Panc1 (cell line): Measurements from ENCODE around the gene NOXA1. TPM values are rescaled to one million over a fixed set of nuclear protein-coding genes. Genes with fewer than 3 reads are reported as not detected.

Experiments
- ATAC-seq: fragments of 200-7000 bp; cut with Tn5 transposase; 2 replicates; pipeline ENCODE4 v1.9.1; 2020; ENCODE audit warnings: mild to moderate bottlenecking, moderate library complexity
- BruUV-seq: library from RNA; stranded (reverse); fragments of 400-500 nt; replicated peaks from 2 replicates; lab custom pipeline; 2021; lab: Mats Ljungman, UMichigan
- CTCF ChIA-PET: fragments of 300-600 bp; sonication (Branson Sonifier 250); formaldehyde crosslinking; loops from one replicate; lab custom pipeline; 2022; ENCODE audit warnings: antibody characterized with exemption; lab: Charles Lee
- POLR2A ChIA-PET: fragments of 300-600 bp; sonication (Branson Sonifier 250); formaldehyde crosslinking; loops from one replicate; lab custom pipeline; 2022; ENCODE audit warnings: antibody characterized with exemption; lab: Charles Lee
- DNase-seq: peaks from one replicate; pipeline ENCODE4 v3.0.0-alpha.2; 2010; ENCODE audit warnings: low read depth, low spot score
- H3K27ac ChIP-seq: 2 replicates; pipeline ENCODE4 v1.5.1; 2011; ENCODE audit warnings: mild to moderate bottlenecking, low read length, inconsistent platforms
- H3K27me3 ChIP-seq: fragments of 200-500 bp; sonication (Bioruptor generic); 2 replicates; pipeline ENCODE4 v1.6.0; 2014; ENCODE audit warnings: low read length, inconsistent platforms; ENCODE audit not compliant: control insufficient read depth, insufficient read depth
- H3K36me3 ChIP-seq: fragments of 200-500 bp; sonication (Bioruptor generic); 2 replicates; pipeline ENCODE4 v1.5.1; 2014; ENCODE audit warnings: inconsistent platforms, mild to moderate bottlenecking, low read length, moderate library complexity; ENCODE audit not compliant: control insufficient read depth, insufficient read depth
- H3K4me1 ChIP-seq: 2 replicates; pipeline ENCODE4 v1.5.1; 2011; ENCODE audit warnings: inconsistent platforms, mild to moderate bottlenecking, low read length, moderate library complexity; ENCODE audit not compliant: control insufficient read depth, insufficient read depth
- H3K4me3 ChIP-seq, 2 experiments: 2 replicates each; pipeline ENCODE4 v1.5.1; 2011 to 2012; ENCODE audit warnings: low read depth in 2 of 2, low read length in 2 of 2, mild to moderate bottlenecking in 2 of 2, inconsistent platforms in 1 of 2, moderate library complexity in 1 of 2
- H3K9me3 ChIP-seq: fragments of 200-500 bp; sonication (Bioruptor generic); 2 replicates; pipeline ENCODE4 v1.5.1; 2014; ENCODE audit warnings: low read depth, mild to moderate bottlenecking, inconsistent platforms, low read length, moderate library complexity; ENCODE audit not compliant: control insufficient read depth, insufficient read depth
- POLR2AphosphoS5 ChIP-seq: IDR thresholded peaks from 2 replicates; pipeline ENCODE4 v1.6.1; 2012; ENCODE audit warnings: mild to moderate bottlenecking, low read depth, low read length, moderate library complexity
- SIN3A ChIP-seq: IDR thresholded peaks from 2 replicates; pipeline ENCODE4 v1.6.1; 2012; ENCODE audit warnings: low read depth, mild to moderate bottlenecking, low read length, moderate library complexity, borderline replicate concordance; ENCODE audit not compliant: insufficient read depth
- TCF7L2 ChIP-seq: IDR thresholded peaks from 2 replicates; pipeline ENCODE4 v1.6.1; 2011; ENCODE audit warnings: mild to moderate bottlenecking, low read depth, low read length, inconsistent platforms
- in situ Hi-C: cut with HindIII; loops from 2 replicates; pipeline ENCODE4 v1.10.0; 2016; ENCODE audit warnings: low sequenced_read_pairs, low pct_unique_long_range_greater_than_20kb
- intact Hi-C: fragments of 100-400 bp; cut with micrococcal nuclease; formaldehyde crosslinking; loops from one replicate; pipeline ENCODE4 v1.10.0; 2022; ENCODE audit not compliant: unreplicated experiment
- total RNA-seq: library from RNA; stranded (reverse); gene quantifications from one replicate; pipeline ENCODE4 v1.2.1, GENCODE V29; 2021; ENCODE audit not compliant: unreplicated experiment
- TF ChIP-seq, protein P1 (sequence below): fragments of 450-650 bp; IDR thresholded peaks from 2 replicates; pipeline ENCODE4 v1.5.1; 2017; ENCODE audit warnings: mild to moderate bottlenecking
- TF ChIP-seq, protein P2 (sequence below), 2 experiments: IDR thresholded peaks; 2 replicates each; pipeline ENCODE4 v1.6.1; 2011 to 2012; ENCODE audit warnings: low read depth in 2 of 2, control low read depth in 1 of 2, low read length in 1 of 2, mild to moderate bottlenecking in 1 of 2, moderate library complexity in 1 of 2; ENCODE audit not compliant: insufficient read depth in 1 of 2

Gene NOXA1
- total RNA-seq, 1 experiment from 2014 or later: 3.7 TPM

DNA sequence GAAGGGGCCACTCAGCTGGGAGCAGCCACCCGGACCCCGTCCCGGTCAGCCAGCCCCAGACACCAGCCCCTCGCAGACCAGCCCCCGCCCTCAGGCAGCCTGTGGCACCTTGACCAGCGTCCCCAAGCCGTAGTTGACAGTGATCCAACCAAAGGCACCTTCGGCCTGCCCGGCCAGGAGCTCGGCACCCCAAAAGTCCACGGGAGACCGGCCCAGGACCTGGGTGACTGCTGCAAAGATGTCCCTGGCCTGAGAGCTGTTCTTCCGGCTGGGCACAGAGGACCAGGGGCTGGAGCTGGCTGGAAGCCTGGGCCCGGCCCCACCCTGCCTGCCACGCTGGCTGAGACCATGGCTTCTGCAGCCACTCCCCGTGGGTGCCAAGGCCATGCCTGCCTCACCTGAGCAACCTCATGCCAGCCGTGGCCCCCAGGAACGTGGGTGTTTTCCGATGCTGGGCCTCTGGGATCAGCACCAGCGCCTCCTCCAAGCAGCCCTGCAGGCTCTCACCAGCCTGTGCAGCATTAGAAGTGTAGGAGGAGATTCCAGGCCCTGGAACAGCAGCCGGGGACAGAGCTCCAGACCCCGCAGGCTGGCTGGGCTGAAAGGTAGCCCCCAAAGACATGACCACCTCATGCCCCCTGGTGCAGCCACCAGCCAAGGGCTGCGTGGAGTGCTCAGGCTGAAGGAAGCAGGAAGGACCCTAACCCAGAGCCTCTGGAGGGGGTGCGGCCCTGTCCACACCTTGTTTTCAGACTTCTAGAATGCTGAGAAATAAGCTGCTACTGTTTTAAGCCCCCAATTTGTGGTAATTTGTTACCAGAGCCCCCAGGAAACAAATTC is 13.8 kb downstream of the NOXA1 start:
- TF ChIP-seq TCF7L2 (no peak), SIN3A (no peak), POLR2AphosphoS5 (no peak)
- TF ChIP-seq, protein P1, sequence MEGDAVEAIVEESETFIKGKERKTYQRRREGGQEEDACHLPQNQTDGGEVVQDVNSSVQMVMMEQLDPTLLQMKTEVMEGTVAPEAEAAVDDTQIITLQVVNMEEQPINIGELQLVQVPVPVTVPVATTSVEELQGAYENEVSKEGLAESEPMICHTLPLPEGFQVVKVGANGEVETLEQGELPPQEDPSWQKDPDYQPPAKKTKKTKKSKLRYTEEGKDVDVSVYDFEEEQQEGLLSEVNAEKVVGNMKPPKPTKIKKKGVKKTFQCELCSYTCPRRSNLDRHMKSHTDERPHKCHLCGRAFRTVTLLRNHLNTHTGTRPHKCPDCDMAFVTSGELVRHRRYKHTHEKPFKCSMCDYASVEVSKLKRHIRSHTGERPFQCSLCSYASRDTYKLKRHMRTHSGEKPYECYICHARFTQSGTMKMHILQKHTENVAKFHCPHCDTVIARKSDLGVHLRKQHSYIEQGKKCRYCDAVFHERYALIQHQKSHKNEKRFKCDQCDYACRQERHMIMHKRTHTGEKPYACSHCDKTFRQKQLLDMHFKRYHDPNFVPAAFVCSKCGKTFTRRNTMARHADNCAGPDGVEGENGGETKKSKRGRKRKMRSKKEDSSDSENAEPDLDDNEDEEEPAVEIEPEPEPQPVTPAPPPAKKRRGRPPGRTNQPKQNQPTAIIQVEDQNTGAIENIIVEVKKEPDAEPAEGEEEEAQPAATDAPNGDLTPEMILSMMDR: no peak
- TF ChIP-seq, protein P2, sequence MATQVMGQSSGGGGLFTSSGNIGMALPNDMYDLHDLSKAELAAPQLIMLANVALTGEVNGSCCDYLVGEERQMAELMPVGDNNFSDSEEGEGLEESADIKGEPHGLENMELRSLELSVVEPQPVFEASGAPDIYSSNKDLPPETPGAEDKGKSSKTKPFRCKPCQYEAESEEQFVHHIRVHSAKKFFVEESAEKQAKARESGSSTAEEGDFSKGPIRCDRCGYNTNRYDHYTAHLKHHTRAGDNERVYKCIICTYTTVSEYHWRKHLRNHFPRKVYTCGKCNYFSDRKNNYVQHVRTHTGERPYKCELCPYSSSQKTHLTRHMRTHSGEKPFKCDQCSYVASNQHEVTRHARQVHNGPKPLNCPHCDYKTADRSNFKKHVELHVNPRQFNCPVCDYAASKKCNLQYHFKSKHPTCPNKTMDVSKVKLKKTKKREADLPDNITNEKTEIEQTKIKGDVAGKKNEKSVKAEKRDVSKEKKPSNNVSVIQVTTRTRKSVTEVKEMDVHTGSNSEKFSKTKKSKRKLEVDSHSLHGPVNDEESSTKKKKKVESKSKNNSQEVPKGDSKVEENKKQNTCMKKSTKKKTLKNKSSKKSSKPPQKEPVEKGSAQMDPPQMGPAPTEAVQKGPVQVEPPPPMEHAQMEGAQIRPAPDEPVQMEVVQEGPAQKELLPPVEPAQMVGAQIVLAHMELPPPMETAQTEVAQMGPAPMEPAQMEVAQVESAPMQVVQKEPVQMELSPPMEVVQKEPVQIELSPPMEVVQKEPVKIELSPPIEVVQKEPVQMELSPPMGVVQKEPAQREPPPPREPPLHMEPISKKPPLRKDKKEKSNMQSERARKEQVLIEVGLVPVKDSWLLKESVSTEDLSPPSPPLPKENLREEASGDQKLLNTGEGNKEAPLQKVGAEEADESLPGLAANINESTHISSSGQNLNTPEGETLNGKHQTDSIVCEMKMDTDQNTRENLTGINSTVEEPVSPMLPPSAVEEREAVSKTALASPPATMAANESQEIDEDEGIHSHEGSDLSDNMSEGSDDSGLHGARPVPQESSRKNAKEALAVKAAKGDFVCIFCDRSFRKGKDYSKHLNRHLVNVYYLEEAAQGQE (IDR thresholded peaks at IDR 0.05; ENCODE audit: insufficient read depth in 1 of 2, low read depth in 2 of 2, low read length in 1 of 2): no peak
- BruUV-seq: no TSS peak
- DNase-seq: no peak
- Histone ChIP-seq H3K27me3 (no peaks in the 10 kb centered on the region), H3K4me1 (peaks cover 6% of the 10 kb centered on the region), H3K9me3 (no peaks in the 10 kb centered on the region), H3K27ac (no peak overlapping the region), H3K36me3 (no peaks in the 10 kb centered on the region), H3K4me3 (no peak overlapping the region)
- in situ Hi-C loops: no loop called here
- CTCF ChIA-PET: interaction anchor here (1.0 kb wide), 1 partner anchor 14 kb away, joined by 6 read pairs; the partner anchor contains the start of gene EXD3
- intact Hi-C loops: no loop called here
- ATAC-seq: no peak
- POLR2A ChIA-PET: no interaction called here

DNA sequence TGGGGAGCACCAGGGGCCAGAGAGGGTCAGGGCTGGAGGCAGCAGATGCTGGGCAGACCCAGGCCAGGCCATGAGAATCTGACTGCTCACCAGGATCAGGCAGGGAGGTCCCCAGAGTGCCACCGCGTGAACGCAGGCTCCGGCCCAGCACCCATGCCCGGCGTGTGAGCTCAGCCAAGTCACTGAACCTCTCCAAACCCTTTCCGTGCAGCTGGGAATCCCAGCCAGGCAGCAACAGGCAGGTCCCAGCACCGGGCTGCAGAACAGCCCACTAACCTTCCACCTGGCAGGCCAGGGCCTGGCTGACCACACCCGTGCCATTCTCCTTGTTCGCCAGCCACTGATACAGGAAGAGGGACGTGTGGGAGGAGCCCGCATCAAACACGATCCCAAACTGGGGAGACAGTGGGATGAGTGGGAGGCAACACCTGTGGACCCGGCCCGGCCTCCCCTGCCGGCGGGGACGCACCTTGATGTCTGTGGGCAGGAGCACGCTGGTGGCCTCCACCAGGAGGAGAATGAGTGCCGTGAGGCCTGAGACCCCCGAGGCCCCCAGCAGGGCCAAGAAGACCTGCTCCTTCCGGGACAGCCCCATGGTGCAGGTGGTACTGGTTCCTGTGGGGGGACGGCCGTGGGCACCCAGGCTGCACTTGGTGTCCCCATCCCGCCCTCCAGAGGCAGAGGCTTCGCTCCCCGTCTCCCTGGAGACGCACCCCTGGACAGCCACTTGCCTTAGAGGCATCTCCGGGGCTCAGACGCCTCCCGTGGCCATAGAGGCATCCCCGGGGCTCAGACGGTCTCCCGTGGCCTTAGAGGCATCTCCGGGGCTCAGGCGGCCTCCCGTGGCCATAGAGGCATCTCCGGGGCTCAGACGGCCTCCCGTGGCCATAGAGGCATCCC is 14.7 kb downstream of the NOXA1 start:
- intact Hi-C loops: no loop called here
- ATAC-seq (no peak), DNase-seq (no peak)
- BruUV-seq: no TSS peak
- POLR2A ChIA-PET: no interaction called here
- peaks cover 6% of the 10 kb centered on the region for H3K4me1 ChIP-seq
- in situ Hi-C loops: no loop called here
- TF ChIP-seq, protein P1: no peak
- no peak for TF ChIP-seq TCF7L2
- TF ChIP-seq POLR2AphosphoS5: no peak
- no peak for TF ChIP-seq SIN3A
- TF ChIP-seq, protein P2 (IDR thresholded peaks at IDR 0.05; ENCODE audit: insufficient read depth in 1 of 2, low read depth in 2 of 2, low read length in 1 of 2): no peak
- H3K36me3 ChIP-seq: no peaks in the 10 kb centered on the region
- no peaks in the 10 kb centered on the region for H3K9me3 ChIP-seq
- CTCF ChIA-PET: no interaction called here
- no peak overlapping the region for H3K27ac ChIP-seq
- no peaks in the 10 kb centered on the region for H3K27me3 ChIP-seq
- H3K4me3 ChIP-seq: no peak overlapping the region
